Fibroblast of skin of left biceps (primary cell): ENCODE results near the gene SGMS1.

ENCODE experiments used
- DNase-seq, 2 experiments: peaks; one replicate each; pipeline ENCODE4 v3.0.0-alpha.2; 2013; ENCODE audit warnings: low read depth in 2 of 2

SGMS1 gene

DNA sequence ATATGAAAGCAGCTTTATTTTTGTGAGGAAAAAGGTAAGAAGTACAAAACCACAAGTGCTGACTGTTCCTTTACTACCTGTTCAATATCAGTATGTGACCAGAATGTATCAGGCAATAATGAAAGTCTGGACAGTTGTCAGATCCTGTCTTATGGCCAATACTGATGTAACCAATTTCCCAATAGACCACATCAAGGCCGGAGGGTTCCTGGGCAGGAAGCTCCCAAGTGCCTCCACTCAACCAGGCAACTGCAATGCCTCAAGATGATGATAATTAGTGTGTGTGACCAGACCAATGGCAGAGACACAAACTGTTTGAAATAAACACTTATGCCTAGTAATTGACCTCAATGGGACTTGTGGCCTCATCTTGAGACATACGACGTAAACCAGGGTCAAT is 223.1 kb downstream of the SGMS1 start:
- no peak for DNase-seq

DNA sequence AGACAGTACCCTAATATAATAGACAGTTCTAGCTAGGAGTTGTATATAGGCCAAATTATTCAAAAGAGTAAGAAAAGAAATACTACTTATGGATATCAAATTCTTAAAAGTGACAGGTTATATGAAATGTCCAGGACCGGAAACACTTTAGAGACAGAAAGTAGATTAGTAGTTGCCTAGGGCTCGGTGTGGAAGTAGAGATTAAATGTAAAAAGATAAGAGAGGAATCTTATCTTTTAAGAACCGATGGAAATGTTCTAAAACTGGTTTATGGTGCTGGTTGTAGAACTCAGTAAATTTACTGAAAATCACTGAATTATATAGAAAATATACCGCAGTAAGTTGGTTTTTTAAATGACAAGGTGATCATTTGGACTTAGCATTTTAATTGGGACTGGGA is 224.9 kb downstream of the SGMS1 start:
- no peak for DNase-seq

DNA sequence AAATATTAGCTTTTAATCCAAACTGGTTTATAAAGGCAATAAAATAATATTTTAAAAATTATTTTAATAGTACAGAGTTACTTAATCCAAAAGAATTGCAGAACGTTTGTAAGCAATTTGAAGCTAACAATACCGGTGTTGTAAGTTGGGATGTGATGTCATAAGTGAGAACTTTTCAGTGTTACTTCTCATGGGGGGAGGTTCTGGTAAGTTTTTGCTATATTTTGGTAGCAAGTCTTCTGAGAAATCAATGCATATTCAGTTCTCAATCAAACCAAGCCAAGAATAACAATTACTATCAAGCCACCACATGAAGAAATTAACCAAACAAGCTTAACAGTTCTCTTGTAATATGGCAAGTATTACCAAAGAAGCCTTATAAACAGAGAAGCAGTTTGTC is 225.4 kb downstream of the SGMS1 start:
- DNase-seq = no peak

DNA sequence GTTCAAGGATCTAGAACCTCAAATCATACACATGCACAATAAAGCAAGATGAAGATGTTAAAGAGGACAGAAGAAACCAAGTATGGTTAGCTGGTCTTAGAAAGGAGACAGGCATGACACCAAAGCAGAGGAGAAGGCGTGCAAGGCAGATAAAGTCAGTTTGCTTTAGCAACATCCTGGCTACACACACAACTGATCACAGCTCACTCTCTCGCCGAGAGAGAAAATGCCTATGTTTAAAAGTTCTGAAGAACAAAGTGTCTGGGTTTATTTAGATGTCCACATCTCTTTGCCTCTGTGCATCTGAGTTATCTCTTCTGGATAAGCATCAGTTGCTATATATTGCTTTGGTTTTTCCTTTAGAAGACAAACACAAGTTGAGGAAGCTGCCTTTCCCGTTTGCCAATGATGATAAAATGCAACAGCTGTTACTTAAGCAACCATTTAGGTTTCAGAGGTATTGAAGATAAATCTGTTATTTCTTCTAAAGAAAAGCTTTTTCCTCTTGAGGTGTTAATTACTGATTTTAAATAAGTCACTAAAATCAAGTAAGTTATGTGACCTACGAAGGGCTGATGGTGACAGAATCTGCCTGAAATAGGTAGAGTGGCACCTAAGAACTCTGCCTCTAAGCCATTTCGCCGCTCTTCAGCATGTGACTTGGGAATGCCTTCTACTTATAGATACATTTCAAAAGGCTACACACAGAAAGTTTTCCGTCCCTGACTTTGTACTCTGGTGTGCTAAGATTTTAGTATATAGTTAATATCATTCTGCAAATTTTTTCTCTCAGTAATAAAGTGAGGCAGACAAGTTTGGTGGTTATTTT is 226.2 kb downstream of the SGMS1 start:
- no peak for DNase-seq

DNA sequence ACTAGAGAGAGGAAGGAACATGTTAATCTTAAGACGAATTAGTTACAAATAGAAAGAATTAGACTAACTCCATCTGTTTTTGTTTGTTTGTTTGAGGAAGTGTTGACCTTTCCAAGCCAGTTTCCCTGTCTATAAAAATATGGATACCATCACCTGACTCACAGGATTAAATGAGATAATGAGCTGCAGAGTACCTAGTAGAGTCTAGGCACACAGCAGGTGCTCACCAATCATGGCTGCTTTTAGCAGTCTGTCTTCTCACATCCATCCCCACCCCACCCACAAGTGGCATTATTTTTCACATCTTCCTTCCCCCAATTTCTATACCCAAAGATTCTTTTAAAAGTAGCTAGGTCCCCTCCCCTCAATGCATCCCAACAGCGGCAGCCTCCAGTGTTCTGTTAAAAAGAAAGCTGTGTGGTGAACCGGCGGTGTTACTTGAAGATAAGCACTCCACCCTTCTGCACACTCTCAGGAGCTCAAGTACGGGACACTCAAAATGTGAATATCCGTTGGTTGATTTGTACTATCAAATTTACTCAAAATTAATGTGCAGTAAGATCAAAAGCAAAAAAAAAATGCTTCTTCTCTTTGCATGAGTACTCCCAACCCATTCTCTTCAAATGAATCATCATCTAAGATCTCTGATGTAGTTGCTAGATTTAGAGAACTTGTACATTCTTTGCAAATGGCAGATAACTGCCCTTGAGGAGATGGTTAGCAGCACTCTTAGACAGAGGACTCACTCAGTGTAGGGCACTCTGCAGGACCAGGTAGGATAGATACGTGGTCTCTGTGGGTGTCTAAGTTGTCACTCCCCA is 227.1 kb downstream of the SGMS1 start:
- DNase-seq = no peak

DNA sequence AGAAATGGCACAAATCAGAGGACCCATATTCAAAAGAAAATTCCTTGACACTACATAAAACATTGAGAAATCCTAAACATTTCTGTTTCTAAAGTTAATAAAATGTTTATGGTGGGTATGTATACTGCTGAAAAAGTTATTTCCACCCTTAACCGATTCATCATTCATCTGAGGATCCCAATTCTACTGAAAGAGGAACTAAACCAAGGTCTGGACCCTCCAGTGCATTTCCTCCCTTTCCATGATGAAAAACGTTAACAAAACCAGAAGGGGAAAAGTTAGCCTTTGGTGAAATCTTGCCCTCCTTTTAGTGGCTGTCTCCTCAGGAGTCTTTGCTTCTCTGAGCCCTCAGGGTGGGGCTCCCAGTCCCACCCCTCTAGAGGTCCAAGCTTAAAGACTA is 227.9 kb downstream of the SGMS1 start:
- no peak for DNase-seq

DNA sequence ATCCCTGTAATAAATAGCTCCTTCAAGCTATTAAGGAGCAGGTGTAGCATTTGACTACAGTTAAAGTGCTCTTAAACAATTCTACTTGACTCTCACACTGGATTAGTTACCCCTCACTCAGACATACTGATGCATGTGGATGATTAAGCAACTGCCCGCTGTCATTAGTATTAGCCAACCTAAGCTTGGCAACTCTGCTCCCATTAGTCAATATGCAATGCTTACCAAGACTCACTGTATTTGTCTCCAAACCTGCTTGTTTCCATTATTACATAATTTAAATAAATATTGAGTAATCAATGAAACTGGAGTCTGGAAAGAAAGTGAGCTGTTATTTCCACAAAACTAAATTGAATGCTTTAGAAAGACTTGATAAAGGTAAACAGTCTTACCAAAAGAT is 228.5 kb downstream of the SGMS1 start:
- DNase-seq = no peak

DNA sequence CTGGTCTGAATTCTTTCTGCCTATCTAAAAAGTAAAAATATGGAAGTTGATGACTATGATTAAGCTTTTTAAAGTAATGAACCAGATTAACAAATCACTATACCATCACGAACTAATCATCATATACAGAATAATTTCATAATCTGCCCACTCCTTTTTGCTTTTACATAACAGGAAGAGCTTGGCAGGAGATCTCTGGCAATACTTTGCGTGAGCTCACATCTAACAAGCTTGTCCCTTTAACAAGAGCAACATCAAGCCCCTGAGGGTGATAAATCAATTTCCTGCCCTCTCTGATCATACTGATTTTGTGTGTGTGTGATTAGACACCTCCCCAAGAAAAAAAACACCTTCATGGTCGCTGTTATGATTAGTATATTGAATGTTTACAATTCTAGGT is 228.9 kb downstream of the SGMS1 start:
- DNase-seq = no peak

DNA sequence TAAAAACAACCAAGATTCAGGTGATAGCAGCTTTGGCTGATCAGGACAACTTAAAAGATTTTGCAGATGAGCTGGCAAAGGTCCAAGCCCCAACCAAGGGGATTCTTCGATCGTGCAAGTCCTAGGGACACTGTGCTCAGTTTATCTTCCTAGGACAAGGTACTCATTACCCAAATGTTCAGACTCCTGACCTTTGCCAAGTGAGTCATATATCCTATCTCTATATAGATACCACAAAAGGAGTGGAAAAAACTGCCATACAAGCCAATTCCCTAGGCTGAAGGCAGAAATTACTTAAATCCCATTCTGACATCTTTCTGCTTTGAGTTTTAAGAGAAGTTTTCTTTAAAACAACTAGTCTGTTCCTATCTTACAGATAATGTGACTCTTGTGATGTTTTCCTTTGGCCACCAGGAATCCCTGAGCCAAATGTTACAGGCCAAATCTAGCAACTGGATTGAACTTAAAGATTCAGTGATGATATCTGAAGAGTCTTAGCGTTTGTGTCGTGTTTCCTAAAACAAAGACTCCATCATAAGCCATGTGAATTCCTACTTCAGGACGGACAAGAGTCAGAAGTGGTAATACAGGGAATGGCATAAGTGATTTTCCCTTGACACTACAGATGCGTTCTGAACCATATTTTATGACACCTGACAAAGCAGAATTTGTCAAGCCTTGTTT is 229.8 kb downstream of the SGMS1 start:
- DNase-seq = no peak

DNA sequence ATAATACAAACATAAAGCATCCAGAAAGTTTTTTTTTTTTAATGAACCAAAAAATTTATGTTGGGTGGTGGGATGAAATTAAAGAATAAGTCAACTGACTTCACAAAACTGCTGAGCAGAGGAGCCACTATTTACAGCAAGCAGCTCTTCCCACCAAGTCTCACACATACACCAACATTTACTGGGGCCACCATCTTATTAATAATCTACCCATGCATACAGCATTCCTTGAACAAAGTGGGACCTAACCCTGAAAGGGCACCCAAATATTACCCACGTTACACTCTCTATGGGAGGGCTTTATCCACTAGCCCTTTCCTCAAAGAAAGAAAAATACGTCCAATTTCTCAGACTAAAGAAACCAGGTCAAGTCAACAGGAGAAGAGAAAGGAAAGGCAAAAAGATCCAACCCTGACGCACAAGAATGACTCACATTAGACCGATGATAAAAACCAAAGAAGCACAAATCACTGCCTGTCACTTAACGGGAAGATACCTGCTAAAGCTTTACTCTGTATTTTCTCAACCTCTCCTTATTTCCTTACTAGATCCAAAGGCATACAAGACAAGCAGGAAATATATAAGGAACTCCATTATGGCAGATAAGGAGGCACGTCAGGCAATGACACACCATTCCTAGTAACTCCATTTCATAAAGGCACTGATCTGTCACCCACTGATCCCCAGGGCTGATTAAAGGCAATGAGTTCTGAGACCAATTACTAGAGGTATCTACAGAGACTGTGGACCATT is 230.6 kb downstream of the SGMS1 start:
- DNase-seq = no peak

DNA sequence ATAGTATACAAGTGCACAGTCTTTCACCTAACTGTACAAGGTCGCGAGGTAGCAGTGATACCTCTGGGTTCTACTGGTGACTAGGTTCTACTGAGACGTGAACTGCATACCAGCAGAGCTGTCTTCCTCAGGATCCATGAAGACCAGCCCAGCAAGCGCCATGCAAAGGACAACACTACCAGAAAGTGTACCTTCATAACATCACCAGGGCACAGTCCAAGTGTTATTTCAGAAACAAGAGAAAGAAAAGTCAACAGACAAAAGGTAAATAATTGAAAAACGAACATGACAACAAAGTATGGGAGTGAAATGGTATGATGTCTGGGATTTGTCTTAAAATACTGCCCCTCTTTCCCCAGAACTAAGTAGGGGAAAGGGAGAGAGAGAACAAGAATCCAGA is 231.3 kb downstream of the SGMS1 start:
- DNase-seq = no peak

DNA sequence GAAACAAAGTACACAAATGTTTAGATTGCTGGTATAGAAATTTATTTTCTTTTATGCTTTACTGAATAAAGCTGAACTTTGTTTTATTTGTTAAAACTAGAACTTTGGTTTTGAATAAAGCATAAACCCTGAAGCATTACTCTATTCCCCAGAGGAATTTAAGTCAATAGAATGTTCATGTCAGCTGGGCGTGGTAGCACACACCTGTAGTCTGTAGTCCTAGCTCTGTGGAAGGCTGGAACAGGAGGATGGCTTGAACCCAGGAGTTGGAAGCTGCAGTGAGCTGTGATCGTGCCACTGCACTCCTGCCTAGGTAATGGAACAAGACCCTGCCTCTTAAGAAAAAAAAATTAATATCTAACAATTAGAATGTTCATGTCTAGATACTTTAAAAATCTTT is 233.5 kb downstream of the SGMS1 start:
- no peak for DNase-seq

DNA sequence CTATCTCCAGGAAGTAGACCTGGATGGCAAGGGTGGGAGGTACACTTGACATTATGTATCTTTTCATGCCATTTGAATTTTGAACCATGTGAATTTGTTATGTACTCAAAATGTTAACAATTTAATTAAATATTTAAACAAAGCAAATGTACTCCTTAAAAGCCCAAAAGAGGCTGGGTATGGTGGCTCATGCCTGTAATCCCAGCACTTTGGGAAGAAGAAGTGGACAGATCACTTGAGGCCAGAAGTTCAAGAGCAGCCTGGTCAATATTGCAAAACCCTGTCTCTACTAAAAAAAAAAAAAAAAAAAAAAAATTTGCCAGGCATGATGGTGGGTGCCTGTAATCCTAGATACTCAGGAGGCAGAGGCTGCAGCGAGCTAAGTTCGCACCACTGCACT is 235.6 kb downstream of the SGMS1 start:
- no peak for DNase-seq

DNA sequence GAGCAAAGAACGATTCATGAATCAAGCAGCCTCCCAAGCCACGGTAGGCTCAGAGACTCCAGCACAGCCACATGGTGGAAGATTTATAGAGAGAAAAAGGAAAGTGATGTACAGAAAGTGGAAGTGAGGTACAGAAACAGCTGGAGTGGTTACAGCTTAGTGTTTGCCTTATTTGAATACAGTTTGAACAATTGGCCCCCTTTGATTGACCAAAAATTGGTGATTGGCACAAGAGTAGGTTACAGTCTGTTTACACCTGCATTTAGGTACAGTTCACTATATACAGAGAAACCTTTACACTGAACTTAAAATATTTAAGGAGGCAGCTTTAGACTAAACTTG is 236.1 kb downstream of the SGMS1 start:
- DNase-seq = no peak

DNA sequence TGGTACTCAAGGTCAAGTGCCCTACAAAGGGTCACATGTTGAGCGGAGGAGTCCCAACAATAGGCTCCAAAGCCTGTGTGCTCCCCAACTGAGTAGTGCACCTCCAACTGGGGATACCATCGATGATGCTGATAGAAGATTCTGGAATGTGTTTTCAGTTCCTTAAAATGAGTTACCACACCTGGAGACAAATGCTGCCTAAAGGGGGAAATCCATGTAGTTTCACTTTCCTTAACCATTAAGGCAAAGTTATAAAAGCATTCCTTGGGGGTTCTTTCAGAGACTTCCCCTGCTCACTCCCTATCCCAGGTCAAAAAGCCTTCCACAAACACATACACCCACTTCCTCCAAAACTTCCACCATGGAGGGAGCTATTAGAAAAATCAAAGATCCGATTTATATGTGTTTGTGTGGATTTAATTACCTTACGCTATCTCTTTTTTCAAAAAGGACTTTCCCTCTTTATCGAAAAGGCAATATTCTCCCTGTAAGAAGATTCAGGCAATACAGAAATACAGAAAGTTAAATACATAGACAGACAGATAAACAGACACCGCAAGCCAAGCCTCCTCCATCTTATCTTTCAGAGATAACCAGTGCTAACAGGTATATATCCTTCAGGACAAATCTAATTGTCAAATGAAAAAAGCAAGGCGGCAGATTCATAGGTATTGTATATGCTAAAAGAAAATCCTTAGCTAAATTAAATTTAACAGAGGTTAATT is 236.6 kb downstream of the SGMS1 start:
- DNase-seq = no peak

DNA sequence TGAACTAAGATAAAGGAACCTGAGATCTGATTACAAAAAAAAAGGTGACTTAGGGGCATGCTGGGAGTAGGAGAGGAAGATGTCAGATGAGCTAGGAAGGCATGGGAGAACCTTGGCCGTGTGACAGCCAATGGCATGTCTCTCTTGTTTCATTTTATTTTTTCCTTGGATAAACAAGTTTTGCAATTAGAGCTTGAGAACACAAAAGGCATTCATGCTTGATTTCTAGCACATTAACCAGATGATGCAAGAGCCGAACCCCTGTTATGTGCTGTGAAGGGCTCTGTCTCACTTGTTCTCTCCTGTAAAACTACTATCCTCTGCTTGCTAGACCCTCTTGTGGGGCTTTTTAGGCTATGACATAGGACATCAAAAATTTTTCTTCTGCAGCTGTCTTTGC is 238.1 kb downstream of the SGMS1 start:
- no peak for DNase-seq

DNA sequence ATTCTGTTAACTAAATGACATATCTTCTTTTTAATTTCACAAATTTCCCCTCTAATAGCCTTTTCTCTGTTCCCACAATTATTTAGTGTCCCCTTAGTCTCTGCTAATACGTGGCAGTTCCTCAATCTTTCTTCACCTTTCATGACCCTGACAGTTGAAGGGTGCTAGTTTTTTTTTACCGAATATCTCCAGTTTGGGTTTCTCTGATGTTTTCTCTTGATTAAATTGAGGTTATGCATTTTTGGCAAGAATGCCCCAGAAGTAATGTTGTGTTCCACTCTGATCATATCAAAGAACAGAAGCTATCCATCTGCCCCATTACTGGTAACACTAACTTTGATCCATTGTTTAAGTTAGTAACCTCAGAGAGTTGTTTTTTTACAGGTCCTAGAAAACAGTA is 238.9 kb downstream of the SGMS1 start:
- no peak for DNase-seq

DNA sequence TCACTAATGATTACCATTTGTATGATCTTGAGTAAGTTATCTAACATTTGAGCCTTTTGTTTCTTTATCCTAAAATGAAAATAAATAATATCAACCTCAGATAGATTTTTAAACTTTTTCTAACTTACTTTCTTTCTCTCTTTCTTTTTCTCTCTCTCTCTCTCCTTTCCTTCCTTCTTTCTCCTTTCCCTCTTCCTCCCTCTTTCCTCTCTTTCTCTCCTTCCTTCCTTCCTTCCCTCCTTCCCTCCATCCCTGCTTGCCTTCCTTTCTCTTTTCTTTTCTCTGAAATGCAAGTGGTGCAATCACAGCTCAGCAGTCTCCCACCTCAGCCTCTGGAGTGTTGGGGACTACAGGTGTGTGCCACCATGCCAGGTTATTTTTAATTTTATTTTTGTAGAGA is 239.5 kb downstream of the SGMS1 start:
- no peak for DNase-seq

DNA sequence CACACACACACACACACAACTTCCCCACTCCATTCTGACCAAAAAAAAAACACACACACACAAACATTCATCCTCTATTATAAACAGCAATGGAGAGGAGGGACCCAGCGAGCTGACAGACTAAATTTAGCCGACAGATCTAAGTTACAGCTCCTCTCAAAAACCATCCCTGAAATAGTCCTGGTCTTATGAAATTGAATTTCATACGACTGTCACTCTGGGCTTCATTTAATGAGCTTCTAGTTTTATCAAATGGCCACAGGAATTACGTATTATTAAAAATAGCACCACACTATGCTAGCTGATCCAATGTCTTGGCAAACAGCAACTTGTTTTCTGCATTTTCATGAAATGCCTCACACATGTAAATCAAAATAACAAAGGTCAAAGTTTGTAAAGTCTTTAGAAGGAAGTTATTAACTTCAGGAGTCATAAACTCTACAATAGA is 241.2 kb downstream of the SGMS1 start:
- DNase-seq = no peak

DNA sequence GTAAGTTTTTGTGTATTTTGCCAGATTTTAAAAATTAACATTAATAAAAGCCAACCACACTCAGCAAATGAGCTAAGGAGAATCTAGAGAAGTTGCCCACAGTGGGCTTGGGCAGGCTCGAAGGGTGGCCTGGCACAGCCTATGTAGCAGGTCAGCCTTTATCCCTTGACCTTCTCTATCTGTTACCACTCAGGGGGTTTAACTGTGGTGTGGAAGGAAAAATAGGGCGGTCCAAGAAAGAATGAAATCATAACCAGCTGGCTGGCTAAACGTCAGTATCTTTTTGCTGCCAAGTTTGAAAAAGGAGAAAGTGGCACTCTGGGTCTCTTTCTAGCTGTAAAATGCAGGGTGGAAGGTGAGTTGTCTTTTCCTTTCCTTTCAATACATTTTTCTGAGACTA is 242.1 kb downstream of the SGMS1 start:
- no peak for DNase-seq

DNA sequence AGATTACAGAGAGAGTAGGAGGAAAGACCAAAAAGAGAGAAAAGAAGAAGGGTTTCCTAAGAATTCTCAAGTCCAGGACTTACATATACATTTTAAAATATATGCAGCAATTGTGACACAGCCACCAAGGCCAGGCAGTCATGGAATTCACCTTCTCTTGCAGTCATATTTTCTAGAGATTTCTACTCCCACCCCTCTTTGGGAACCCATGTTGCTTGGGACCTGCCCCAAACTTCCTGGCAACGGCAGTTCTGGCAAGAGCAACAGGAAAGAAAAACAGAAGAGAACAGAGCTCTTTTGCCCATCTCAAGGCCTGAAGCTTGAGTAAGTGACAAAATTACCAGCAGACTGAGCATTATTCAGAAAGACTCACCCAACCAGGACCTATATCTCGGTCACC is 244.1 kb downstream of the SGMS1 start:
- no peak for DNase-seq
